DMS114 treated with DMSO at 0.1 percent for 48 hours (cell line): ENCODE data around the gene RTTN.

Experiments
- DNase-seq: peaks from one replicate; lab custom pipeline; 2025; ENCODE audit not compliant: unreplicated experiment; lab: John Stamatoyannopoulos, UW

Gene RTTN

DNA sequence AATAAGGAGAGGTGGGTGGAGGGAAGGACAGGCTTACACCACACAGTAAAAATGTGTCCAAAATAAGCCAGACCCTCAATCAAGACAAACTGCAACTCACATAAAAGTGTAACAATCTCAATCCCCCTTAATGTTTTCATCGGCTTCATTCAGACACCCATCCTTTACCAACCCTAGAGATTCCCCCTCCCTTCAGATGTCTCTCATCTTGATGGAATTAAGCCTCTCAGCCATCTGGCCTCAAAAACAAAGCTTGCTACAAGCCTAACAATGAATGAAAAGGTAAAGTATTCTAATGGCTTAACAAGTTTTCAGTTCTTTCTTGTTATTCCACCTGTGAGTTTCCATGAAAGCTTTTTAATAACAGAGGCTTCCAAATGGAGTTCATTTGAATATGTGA, 5.2 kb downstream of the RTTN start:
- no peak for DNase-seq

- no peak for DNase-seq
Measured at GRCh38 chr18:70197844-70198243, 7.6 kb downstream of the RTTN start.

DNA sequence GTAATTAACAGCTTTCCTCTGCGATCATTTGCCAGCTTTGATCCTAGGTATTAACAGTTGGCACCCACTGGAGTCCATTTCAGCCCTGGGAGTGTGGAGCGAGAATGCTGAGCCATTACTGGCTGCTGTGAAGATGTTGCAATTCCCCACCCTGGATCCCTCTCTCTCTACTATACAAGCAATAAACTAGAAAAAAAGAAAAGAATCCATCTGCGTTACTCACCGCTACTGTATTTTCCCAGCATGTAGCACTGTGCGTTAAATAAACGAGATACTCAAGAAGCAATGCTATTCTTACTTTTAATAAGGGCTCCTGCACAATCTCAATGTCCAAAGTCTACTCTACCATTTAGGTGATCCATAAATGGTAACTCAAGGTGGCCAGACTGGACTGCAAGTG, 8.5 kb downstream of the RTTN start:
- DNase-seq, result no peak

DNA sequence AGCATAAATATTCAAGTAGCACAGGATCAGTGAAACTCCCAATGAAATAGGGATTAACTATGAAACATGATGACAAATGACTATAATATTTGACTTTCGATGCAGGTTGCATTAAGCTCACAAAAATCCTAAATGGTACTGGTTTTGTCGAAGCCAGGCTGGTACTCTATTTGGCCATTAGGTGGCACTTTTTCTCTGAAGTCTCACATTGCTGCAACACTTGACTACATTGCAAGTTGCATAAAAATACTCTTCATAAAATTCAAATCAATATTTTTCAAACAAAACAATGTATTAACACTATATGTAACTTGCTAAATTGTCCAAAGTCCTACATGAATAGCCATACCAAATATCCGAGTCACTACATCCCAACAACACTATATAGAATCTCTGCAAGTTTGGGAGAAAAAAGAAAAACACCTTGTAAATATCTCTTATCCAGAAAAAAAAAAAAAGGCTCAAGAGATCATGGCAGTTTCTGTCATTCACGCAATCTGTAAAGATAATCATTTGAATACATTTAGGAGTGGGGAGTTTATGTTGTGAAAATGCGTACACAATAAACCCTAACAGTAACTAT, 9.5 kb downstream of the RTTN start:
- peak; percentile 39 for DNase-seq

- DNase-seq, result no peak
Measured at GRCh38 chr18:70195014-70195614, 10.4 kb downstream of the RTTN start.

- DNase-seq, result no peak
Measured at GRCh38 chr18:70194227-70194890, 11.1 kb downstream of the RTTN start.

- no peak for DNase-seq
Measured at GRCh38 chr18:70190529-70190928, 15.0 kb downstream of the RTTN start.

- no peak for DNase-seq
Measured at GRCh38 chr18:70188113-70188512, 17.4 kb downstream of the RTTN start.

GRCh38 chr18:70183441-70183840, 22.0 kb downstream of the RTTN start:
- no peak for DNase-seq

DNA sequence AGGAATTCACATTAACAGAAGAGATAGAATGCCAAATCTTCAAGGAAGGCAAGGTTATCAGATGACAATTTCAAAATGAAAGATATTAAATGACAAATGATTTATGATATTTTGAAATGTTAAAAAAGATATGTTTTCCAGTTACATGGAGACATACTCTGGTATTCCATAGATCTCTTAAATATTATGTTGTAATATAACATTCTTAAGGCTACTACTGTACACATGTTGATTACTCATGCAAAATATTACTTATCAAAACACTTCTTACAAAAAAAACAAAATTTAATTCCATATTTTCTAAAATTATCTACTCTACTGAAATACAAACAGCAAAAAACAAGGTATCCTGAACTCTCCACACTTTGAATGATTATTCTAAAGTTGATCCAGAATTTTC, 22.9 kb downstream of the RTTN start:
- no peak for DNase-seq

DNA sequence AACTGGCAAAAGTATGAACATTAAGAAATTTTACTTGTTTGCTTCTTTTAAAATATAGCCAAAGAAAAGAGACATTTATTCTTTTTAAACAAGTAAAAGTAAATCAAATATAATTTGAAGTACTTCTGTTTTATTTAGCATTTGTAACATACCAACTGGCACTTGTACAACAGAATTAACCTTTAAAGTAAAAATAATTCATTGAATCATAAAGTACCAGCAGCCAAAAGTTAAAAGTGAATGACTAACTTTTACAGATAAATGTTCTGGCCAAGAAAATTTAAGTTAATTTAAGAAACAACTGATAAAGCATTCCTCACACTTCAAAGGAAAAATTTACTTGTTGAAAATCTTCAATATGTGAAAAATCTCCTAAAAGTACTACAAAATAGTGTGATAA, 23.8 kb downstream of the RTTN start:
- no peak for DNase-seq

DNA sequence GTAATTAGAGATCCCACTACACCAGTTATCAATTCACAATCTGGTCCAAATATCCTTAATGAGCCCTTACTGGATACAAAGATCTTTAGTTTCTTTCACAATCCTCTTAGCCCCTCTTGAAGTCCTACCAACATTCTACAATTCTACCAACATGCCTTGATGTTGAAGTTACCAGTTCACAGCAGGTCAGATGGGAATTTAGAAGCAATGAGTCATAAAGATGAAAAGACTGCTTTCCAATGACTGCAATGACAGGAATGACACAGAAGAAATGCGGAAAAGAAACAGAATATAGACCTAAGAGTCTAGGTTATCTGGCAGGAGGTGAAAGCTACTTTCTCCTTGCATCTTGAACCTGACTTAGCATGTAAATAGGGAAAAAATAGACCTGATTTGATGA, 24.5 kb downstream of the RTTN start:
- no peak for DNase-seq

GRCh38 chr18:70176537-70176936, 28.9 kb downstream of the RTTN start:
- no peak for DNase-seq

- no peak for DNase-seq
Measured at GRCh38 chr18:70175216-70175615, 30.3 kb downstream of the RTTN start.

GRCh38 chr18:70172225-70172624, 33.3 kb downstream of the RTTN start:
- DNase-seq, result no peak

DNA sequence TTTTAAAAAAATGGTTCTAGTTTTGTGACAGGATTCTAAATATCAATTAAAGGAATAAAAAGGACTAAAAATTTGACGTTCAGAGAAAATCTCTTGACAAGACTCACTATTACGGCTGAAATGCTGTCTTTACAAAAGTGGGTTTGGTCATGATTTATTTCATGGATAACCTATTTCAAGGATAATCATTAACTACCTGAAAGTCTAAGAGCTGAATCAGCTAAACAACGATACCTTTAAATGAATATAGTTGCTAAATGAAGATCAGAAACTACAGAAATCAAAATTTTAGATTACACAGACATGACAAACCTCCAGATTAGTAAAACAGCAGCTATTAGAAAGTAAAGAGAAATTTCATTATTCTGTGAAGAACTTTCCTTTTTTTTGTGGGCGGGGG, 35.7 kb downstream of the RTTN start:
- no peak for DNase-seq

GRCh38 chr18:70166668-70167067, 38.8 kb downstream of the RTTN start:
- DNase-seq, result no peak

GRCh38 chr18:70165936-70166335, 39.6 kb downstream of the RTTN start:
- DNase-seq, result no peak

DNA sequence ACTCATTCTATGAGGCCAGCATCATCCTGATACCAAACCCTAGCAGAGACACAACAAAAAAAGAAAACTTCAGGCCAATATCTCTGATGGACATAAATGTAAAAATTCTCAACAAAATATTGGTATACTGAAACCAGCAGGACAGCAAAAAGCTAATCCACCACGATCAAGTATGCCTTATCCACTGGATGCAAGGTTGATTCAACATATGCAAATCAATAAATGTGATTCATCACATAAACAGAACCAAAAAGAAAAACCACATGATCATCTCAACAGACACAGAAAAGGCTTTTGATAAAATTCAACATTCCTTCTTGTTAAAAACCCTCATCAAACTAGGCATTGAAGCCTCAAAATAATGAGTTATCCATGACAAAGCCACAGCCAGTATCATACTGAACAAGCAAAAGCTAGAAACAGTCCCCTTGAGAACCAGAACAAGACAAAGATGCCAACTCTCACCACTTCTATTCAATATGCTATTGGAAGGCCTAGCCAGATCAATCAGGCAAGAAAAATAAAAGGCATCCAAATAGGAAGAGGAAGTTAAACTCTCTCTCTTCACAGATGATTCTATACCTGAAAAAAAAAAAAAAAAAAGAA, 45.3 kb downstream of the RTTN start:
- no peak for DNase-seq

DNA sequence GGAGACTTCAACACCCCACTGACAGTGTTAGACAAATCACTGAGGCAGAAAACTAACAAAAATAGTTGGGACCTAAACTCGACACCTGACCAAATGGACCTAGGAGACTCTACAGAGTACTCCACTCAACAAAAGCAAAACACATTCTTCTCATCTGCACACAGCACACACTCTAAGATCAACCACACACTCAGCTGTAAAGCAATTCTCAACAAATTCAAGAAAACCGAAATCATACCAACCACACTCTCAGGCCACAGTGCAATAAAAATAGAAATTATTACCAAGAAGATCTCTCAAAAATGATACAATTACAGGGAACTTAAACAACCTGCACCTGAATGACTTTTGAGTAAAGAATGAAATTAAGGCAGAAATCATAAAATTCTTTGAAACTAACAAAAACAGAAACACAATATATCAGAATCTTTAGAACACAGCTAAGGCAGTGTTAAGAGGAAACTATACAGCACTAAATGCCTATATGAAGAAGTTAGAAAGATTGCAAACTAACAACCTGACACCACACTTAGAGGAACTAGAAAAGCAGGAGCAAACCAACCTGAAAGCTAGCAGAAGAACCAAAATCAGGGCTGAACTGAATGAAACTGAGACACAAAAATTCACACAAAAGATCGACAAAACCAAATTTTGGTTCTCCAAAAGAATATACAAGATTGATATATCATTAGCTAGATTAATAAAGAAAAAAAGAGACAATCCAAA, 46.3 kb downstream of the RTTN start:
- DNase-seq, result no peak

DNA sequence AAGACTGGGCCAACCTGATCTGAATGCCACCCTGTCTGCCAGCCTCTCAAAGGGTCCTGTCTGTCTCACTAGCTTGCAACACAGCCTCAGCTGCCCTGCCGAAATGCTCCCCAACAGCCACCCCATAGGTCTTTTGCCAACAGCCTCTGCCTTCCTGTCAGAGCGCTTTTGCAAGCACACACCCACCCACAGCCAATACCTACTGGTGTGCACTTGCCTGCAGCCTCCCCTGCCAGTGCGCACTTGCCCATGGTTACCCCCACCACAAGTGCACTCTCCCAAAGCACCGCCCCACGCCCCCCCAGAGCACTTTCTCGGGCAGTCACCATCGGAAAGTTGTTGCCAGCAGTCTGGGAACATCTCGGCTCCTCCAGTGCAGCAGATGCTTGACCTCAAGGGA, 48.6 kb downstream of the RTTN start:
- no peak for DNase-seq
